SW480 (cell line): ENCODE data around the gene CATSPER1.
"Not testable (repeated sequence)": the region's sequence is repeated elsewhere in the genome, so short reads cannot be mapped to it uniquely, and the experiment has no call there.

Source experiments
- DNase-seq: peaks from one replicate; pipeline ENCODE4 v3.0.0-alpha.2; 2016; ENCODE audit warnings: low spot score

The CATSPER1 gene

DNA sequence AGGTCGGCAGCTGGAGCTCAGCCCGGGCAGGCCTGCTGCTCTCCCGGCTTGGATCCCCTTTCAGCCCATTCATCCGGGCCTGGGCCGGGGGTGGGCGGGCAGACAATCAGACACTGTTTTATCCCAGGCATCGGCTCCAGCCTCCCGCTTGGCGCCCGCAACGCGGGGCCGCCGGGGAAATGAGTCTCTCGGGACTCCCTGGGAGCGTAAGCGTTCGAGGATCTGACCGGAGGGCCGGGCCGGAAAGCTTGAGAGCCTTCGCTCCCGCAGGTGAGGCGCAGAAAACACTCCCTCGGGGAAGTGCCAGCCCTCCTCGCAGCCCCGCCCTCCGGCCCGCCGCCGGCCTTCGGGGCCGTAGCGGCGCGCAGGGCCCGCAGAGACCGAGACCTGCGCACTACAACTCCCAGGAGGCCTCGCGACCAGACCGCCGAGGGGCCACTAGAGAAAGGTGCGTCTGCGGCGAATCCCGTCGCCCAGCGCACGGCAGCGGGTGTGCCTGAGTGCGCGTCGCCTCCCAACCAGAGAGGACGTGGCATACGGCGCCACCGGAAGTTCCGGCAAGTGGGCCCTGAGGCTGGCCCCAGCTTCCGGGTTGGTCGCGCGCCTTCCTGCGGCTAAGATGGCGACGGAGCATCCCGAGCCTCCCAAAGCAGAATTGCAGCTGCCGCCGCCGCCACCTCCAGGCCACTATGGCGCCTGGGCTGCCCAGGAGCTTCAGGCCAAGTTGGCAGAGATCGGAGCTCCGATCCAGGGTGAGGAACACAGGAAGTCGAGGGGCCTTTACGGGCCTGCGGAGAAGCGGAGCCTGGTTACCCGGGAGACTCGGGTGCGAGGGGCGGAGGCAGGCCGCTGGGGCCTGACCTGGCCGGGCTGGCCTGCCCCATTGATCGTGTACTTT, 25.7 kb upstream of the CATSPER1 start, which contains the start of gene SF3B2:
TSS of gene SF3B2 (plus strand) at position 599 of the 898 bp plus-strand sequence. CDS start at position 620, 21 bp downstream.
- peak; percentile 99 for DNase-seq

DNA sequence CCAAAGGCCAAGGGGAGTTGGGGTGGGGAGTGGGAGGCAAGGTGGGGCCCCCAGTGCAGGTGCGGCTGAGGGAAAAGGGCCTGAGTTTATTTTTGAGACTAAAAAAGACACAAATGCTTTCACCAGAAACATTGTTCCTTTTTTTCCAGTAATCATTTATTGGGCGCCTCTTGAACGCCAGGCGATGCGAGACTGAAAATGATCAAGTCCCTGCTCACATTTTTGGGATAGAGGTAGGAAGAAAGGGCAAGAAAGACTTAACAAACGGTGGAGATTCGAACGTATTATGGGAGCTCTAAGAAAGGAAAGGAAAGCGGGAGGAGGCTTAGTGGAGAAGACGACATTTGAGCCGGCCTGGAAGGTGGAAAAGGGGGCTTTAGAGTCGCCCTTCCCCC, 25.1 kb upstream of the CATSPER1 start:
- no peak for DNase-seq

DNA sequence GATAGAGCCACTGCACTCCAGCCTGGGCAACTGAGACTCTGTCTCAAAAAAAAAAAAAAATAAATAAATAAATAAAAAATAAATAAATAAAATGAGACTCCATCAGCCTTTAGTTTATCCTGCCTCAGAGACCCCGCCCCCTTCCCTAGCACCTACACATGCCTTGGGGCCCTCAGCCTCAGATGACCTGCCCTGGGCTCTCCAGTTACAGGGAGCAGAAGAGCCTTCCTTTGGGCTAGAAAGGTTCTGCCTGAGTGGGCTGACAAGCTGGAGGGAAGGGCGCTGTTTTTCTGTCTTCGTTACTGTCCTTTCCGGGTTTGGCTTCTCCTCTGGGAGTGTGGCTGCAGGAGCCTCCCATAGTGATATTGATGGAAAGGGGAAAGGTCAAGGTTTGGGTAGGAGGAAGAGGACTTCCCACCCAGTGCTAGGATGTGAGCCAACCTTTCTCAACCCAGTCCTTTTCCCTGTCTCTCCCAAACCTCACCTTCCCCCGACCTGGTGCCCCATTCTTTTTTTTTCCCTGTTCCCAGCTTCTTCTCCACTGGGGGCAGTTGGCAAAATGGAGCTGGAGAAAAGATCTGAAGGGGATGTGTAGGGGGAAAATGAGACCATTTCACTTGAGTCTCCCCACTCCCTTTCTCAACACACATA, 24.4 kb upstream of the CATSPER1 start:
- DNase-seq: no peak

DNA sequence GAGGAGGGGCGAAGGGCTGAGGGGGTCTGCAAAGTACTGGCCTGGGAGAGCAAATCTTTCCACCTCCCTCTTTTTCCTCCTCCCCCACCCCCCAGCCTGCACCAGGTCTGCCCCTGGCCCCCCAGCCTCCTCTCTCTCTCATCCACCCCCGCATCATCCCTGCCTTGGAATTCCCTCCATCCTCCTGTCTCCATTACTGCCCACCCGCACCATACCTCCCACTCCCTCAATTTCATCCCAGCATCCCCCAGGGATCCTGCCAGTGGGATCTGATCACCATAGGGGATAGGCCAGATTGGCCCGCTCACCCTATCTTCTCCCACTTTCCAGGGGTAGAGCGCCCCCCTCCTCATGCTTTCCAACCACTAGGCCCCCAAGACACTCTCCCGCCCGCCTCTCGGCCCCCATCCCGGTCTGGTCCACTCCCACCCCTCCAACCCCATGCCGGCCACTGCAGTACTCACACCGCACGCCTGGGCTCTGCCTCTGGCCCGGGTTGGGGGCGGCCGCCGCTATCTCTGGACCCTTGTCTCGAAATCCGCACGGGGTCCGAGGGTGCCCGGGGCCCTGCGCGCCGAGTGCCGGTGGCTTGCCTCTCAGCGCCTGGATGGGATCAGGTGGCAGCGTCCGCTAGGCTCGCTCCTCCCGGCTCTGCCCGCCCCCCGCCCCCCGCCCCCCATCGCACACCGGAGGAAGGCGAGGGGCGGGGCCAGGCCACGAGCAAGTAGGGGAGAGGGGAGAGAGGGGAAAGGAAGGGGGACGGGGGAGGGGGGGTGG, 22.5 kb upstream of the CATSPER1 start, which contains the start of gene GAL3ST3:
TSS of gene GAL3ST3 (minus strand) at position 615 of the 777 bp plus-strand sequence. CDS start 3,746 bp downstream, outside the sequence.
- no peak for DNase-seq

DNA sequence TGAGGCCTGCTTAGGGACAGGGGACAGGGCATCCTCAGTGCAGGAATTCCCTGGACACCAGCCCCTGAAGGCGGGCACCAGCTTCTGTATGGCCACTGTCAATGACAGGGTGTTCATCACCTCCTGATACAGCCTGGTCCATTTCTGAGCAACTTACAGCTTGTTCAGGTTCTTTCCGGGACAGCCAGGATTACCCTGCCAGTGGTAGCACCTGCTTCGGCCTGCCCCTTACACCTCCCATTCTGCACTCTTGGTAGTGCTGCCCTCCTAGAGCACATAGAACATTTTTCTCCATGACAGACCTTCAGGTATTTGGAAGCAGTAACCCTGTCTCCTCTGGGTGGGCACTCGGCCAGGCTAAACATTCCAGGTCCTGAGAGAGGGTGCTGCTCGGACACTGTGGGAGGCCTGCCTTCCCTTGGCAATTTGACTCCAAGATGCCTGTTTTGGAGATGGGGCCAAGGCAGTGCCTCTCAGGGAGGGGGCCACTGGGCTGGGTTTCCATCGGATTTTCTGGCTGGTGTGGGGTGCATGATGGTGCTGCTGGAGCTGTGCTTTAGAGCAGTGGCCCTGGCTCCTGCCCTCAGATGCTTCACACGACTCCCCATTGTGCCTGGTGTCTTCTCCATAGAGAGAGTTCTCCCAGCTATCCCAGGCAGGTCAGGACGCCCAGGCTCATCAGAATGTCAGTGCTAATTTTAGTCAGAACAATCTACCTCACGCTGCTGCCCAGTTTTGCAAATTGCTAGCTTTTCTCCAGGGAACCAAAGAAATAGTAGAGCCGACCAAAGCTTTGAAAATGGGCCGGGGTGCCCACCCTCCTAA, 21.5 kb upstream of the CATSPER1 start:
- no peak for DNase-seq

DNA sequence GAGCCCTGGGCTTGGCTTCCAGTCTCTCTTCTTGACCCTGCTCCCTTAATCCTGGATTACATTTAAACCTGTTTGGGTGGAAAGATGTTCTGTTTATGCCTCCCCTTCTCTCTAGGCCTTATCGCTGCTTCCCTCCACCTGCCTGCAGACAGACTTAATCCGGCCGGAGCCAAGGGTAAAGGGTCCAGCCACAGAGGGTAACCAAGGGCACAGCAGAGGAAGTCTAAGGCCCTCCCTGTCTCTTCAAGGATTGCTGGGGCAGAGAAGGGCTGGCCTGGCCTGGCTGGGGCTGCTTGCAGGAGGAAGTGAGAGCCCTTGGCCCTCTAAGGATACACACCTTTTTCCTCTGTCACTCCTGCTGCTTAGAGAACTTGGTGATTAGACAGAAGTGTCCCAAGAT, 20.6 kb upstream of the CATSPER1 start:
- DNase-seq: no peak

DNA sequence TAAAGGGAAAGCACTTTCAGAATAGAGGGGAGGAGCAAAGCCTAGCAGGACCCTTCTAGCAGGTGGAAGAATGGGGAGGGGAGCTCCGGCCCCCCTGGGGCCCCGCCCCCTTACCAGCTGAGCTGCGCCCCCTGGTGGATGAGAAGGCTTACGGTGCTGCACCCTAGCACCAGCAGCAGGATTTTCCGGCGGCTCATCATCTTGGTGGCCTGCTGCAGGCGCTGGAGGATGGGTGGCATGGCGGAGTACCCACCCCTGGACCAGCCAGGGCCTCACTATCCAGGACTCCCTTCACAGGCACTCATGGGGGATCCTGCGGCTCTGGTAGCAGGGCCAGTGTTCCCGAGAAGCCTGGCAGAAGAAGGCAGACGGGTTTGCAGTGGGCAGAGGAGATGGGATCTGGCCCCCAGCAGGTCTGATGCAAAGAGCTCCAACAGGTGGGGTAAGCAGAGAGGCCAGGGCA, 18.9 kb upstream of the CATSPER1 start:
- peak; percentile 79 for DNase-seq

DNA sequence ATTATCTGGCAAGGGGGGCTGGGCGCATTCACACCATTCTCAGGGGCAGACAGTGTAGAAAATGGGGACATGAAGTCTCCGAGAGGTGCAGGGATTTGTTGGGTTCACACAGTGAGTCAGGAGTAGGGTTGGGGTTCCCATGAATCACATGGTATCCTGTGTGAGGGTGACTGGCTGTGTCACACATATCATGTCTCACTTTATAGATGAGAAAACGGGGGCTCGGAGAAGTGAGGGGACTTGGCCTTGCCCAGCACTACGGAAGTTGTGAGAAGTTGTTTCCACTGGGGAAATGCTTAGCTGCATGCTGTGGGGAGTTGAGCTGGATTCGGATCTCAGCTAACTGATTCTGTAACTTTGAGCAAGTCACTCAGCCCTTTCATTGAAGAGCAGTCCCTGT, 18.5 kb upstream of the CATSPER1 start:
- DNase-seq: no peak

DNA sequence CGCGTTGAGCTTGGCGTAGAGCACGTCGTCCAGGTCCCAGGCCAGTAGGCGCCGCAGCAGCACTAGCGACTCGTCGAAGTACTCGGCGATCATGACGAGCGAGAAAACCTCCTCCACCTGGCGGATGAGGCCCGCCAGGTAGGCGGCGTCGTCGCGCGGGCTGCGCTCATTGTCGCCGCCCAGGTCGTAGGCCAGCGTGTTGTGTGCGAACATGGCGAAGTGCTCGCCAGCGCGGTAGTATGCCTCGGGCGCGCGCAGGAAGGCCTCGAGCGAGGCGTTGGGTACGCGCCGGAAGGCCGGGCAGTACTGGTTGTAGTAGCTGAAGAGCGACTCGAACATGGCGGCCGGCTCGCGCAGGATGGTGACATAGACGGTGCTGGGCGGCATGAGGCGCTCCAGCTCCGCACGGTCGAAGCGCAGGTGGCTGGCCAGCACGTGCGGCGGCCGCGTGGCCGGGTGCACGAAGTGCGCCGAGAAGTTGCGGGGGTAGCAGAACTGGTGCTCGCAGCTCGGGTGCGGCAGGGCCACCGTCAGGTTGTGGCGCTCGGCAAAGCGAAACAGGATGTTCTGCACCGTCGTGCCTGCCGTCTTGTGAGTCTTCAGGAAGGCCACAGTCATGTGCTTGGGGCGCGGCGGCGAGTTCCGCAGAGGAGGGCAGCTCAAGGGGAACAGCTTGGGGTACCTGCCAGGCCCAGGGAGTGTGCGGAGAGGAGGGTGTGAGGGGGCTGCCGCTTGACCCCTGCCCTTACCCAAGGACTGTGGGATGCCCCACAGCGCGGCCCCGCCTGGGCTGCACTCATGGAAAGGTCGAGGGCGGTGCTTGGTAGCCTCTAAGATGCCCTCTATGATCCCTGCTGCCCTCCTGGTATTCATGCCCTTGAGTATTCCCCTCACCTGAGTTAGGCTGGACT, 17.0 kb upstream of the CATSPER1 start:
- no peak for DNase-seq

DNA sequence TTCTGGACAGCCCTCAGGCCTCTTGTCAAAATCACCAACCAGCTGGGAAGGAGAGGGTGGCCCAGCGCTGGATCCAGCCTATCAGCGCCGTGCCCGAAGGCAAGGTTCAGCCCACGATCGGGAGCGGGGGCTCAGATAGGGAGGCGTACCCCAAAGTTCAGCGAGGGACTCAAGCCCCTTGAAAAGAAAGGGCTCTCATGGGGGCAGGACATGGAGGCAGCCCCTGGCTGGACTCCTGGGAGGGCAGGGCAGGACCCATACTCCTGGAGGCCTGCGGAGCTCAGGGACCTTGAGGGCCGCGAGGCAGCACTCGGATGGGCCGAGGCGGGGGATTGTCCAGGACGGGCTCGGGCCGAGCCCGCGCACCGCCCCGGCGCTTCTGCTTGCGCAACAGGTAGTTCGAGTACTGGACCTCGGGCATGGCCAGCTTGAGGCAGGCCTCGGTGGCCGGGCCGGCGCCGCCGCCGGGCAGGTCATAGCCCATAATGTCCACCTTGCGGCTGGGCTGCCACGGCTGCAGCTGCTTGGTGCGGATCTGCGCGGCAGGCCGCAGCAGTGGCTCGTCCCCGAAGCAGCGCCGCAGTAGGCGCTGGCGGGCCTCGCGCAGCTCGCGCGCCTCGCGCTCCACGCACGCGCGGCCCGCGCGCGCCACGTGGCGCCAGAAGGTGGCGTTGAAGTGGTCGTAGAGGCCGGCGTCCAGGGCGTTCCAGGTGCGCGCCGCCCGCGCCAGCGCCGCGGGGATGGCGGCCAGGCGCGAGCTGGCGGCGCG, 16.1 kb upstream of the CATSPER1 start:
- DNase-seq: no peak

DNA sequence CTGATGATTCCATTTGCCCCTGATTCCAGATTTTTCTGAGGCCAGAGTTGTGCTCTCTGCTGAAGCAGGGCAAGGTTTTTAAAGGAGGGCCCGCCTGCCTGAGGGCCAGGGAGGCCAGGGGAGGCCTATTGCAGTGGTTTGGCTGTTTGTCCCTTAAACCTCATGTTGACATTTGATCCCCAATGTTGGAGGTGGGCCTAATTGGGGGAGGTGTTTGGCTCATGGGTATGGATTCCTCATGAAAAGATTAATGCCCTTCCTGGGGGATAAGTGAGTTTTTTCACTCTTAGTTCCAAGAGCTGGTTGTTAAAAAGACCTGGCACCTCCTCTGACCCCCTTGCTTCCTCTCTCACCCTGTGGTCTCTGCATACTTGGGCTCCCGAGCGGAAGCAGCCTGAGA, 13.5 kb upstream of the CATSPER1 start:
- DNase-seq: no peak

DNA sequence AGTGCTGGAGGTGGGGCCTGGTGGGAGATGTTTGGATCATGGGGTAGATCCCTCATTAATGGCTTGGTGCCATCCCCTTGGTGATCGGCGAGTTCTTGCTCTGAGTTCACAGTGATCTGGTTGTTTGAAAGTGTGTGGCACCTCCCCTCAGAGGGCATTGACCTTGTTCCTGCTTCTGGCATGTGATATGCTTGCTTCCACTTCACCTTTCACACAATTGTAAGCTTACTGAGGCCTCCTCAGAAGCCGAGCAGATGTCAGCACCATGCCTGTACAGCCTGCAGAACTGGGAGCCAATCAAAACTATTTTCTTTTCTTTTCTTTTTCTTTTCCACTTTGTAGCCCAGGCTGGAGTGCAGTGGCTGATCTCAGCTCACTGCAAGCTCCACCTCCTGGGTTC, 11.0 kb upstream of the CATSPER1 start:
- no peak for DNase-seq

DNA sequence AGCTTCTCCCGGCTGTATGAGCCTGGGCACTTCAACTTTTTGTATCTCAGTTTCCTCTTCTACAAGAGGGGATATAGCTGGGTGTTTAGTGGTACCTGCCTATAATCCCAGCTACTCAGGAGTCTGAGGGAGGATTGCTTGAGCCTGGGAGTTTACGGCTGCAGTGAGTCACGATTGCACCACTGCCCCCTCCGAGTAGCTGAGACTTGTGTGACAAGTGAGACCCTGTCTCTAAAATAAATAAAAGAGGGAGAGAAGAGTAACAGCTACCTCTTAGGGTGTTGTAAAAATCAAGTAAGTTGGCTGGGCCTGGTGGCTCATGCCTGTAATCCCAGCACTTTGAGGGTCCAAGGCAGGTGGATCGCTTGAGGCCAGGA, 10.0 kb upstream of the CATSPER1 start:
- DNase-seq: no peak

DNA sequence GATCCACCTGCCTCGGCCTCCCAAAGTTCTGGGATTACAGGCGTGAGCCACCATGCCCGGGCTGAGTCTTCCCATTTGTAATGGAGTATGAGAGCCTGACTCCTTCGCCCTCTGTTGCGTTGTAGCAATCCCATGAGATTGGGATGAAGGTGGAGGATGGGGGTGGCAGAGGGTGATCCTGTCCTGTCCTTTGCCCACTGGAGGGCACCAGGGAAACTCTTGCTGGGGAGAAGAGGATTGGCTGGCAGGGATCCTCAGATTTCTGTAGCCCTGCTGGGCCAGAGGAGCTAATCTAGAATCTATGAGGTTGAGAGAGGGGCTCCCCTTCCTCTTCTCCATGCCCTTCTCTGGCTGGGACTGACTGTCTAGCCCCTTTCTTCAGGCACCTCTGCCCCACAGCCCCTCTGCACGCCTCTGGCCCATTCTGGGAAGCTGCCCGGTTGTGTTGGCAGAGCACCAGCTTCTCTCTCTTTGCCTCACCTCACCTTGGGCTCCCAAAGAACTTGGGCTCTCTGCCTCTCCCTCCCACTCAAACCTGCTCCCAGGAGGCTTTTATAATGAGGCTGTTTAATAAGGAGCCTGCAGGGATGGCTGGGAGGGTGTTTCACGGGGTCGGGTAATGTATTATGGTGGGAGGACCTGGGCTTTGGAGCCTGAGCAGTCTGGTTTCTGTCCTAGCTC, 9.5 kb upstream of the CATSPER1 start:
- DNase-seq: no peak

DNA sequence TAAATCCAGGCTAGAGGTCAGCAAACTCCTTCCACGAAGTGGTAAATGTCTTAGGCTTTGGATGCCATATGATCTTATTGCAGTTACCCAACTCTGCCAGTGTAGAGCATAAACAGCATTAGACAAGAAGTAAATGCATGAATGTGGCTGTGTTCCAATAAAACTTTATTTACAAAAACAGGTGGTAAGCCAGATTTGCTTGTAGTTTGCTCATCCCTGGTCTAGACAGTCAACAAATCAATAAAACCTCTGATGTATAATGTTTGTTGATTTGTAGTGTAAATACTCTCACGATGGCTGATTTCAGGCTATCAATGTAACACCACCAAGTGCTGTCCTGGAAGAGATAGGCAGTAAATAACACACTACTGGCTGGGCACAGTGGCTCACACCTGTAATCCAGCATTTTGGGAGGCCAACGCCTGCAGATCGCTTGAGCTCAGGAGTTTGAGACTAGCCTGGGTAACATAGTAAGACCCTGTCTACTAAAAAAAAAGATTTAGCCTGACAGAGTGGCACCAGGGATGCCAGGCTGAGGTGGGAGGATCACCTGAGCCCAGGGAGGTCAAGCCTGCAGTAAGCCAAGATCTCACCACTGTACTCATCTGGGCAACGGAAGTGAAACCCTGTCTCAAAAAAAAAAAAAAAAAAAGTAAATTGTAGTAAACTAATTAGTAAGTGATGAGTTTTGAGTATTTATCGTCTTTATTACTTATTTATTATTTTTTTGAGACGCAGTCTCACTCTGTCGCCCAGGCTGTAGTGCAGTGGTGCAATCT, 6.9 kb upstream of the CATSPER1 start:
- no peak for DNase-seq

DNA sequence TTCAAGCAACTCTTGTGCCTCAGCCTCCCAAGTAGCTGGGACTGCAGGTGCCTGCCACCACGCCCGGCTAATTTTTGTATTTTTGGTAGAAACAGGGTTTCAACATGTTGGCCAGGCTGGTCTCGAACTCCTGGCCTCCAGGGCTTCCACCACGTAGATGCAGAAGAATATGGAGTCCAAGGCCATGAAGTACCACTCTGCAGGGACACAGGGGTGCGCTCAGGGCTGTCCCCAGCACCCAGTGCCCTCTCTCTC, 3.2 kb downstream of the CATSPER1 start:
- not testable (repeated sequence) for DNase-seq

DNA sequence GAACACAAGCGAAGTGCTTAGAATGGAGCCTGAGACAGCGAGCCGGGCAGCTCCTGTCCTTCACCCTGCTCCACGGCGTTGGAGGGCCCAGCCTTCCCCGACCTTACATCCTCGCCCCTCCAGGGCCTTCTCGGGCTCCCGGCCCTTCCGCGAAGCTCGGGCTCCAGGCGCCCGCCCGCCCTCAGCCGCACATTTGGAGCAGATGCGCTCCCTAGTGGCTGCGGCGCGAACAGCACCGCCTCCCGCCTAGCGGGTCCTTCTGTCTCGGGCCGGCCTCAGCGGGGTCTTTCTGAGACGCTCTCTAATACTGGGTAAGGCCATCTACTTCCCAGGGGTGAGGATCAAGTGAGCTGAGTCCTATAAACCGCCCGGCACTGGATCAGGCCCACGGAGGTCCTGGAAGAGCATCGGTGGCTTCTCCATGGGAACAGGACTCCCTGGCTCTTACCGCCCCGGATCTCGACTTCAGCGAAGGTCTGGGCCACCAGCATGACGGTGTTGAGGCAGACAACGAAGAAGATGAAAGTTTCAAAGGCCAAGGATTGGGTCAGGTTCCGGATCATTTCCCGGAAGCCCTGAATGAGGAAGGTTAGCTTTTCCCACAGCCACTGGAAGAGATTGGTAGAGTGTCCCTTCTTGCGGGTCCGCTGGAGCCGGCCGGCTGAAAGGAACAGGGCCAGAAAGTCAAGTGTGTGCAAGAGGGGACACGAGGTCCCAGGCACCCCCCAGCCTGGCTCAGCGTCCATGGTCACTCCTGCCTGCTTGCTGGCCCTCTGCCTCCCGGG, 3.7 kb downstream of the CATSPER1 start:
- DNase-seq: peak; percentile 48
